ENCODE measurements around the gene TMEM63A. TPM values are rescaled to one million over a fixed set of nuclear protein-coding genes. Genes with fewer than 3 reads are reported as not detected.
"Not testable (repeated sequence)": the region's sequence is repeated elsewhere in the genome, so short reads cannot be mapped to it uniquely, and the experiment has no call there.

The TMEM63A gene
- total RNA-seq, 1 donor from 2014 or later, result 38.1 TPM

- H3K36me3 ChIP-seq, result peaks cover 0 to 5% of the 10 kb centered on the region in 2 donors
- DNase-seq (ENCODE audit: extremely low spot score in 2 of 2), result peak in 1 of 2 donors; percentile 91
- intact Hi-C loops (cut with DNase I), result no loop called here
- H3K9me3 ChIP-seq, result no peaks in the 10 kb centered on the region
- TF ChIP-seq POLR2AphosphoS5 (IDR thresholded peaks at IDR 0.05; ENCODE audit: insufficient read depth in 1 of 2, low read depth in 1 of 2) (no peak), POLR2A (IDR thresholded peaks at IDR 0.05) (no peak), CTCF (IDR thresholded peaks at IDR 0.05) (no peak)
- peaks cover 97% of the 10 kb centered on the region for H3K4me1 ChIP-seq
- peak overlapping the region; percentile 96 for H3K27ac ChIP-seq
- H3K27me3 ChIP-seq, result no peaks in the 10 kb centered on the region
- H3K4me3 ChIP-seq, result peak overlapping the region; percentile 12 to 36
These were observed 65.3 kb downstream of the TMEM63A start for GRCh38 chr1:225816643-225817538.

GRCh38 chr1:225815526-225816178, 66.5 kb downstream of the TMEM63A start:
- H3K4me3 ChIP-seq, result no peak overlapping the region
- H3K36me3 ChIP-seq, result peaks cover 0 to 5% of the 10 kb centered on the region in 2 donors
- peaks cover 94% of the 10 kb centered on the region for H3K4me1 ChIP-seq
- no peaks in the 10 kb centered on the region for H3K27me3 ChIP-seq
- intact Hi-C loops (cut with DNase I), result no loop called here
- no peak for DNase-seq (ENCODE audit: extremely low spot score in 2 of 2)
- H3K9me3 ChIP-seq, result no peaks in the 10 kb centered on the region
- TF ChIP-seq POLR2AphosphoS5 (IDR thresholded peaks at IDR 0.05; ENCODE audit: insufficient read depth in 1 of 2, low read depth in 1 of 2), result no peak
- H3K27ac ChIP-seq, result peak overlapping the region; percentile 96

GRCh38 chr1:225815090-225815489, 67.1 kb downstream of the TMEM63A start:
- intact Hi-C loops (cut with DNase I); DNase-seq (ENCODE audit: extremely low spot score in 2 of 2); H3K4me3 ChIP-seq; H3K27me3 ChIP-seq; H3K9me3 ChIP-seq; H3K36me3 ChIP-seq: not testable (repeated sequence)
- peaks cover 88% of the 10 kb centered on the region for H3K4me1 ChIP-seq
- peak overlapping the region; percentile 96 for H3K27ac ChIP-seq

GRCh38 chr1:225814381-225814780, 67.8 kb downstream of the TMEM63A start:
- no peak for DNase-seq (ENCODE audit: extremely low spot score in 2 of 2)
- intact Hi-C loops (cut with DNase I), result loop anchor here (5.0 kb wide), 1 partner anchor 37 kb away; the partner anchor contains the start of gene SRP9
- no peaks in the 10 kb centered on the region for H3K27me3 ChIP-seq

GRCh38 chr1:225813214-225813964, 68.8 kb downstream of the TMEM63A start:
- DNase-seq (ENCODE audit: extremely low spot score in 2 of 2), result peak in 1 of 2 donors; percentile 93
- H3K27ac ChIP-seq, result peak overlapping the region; percentile 96
- peaks cover 78% of the 10 kb centered on the region for H3K4me1 ChIP-seq
- no peaks in the 10 kb centered on the region for H3K36me3 ChIP-seq
- H3K9me3 ChIP-seq, result no peaks in the 10 kb centered on the region
- intact Hi-C loops (cut with DNase I), result loop anchor here (5.0 kb wide), 1 partner anchor 36 kb away; the partner anchor contains the start of gene SRP9
- peak overlapping the region in 1 of 2 donors; percentile 22 for H3K4me3 ChIP-seq
- TF ChIP-seq POLR2A (IDR thresholded peaks at IDR 0.05) (peak in 1 of 2 donors; percentile 9), POLR2AphosphoS5 (IDR thresholded peaks at IDR 0.05; ENCODE audit: insufficient read depth in 1 of 2, low read depth in 1 of 2) (peak; percentile 80 to 90), CTCF (IDR thresholded peaks at IDR 0.05) (no peak)
- no peaks in the 10 kb centered on the region for H3K27me3 ChIP-seq

More at GRCh38 chr1:225814381-225814780, 67.8 kb downstream of the TMEM63A start:
- no peaks in the 10 kb centered on the region for H3K36me3 ChIP-seq
- peak overlapping the region; percentile 96 for H3K27ac ChIP-seq
- H3K4me3 ChIP-seq, result no peak overlapping the region
- peaks cover 84% of the 10 kb centered on the region for H3K4me1 ChIP-seq
- no peak for TF ChIP-seq POLR2A (IDR thresholded peaks at IDR 0.05)
- TF ChIP-seq CTCF (IDR thresholded peaks at IDR 0.05), result no peak
- no peak for TF ChIP-seq POLR2AphosphoS5 (IDR thresholded peaks at IDR 0.05; ENCODE audit: insufficient read depth in 1 of 2, low read depth in 1 of 2)
- H3K9me3 ChIP-seq, result no peaks in the 10 kb centered on the region
